HepG2 (cell line): ENCODE measurements around the gene TBC1D4. TPM values are rescaled to one million over a fixed set of nuclear protein-coding genes. Genes with fewer than 3 reads are reported as not detected.

Experiments used
- ATF7-NPFF ChIP-seq: sonication (generic); formaldehyde crosslinking; IDR thresholded peaks from 2 replicates; pipeline ENCODE4 v1.8.1; 2023; ENCODE audit warnings: mild to moderate bottlenecking, low read depth, missing genetic modification reagents, moderate library complexity
- CEBPZ ChIP-seq: IDR thresholded peaks from 2 replicates; pipeline ENCODE4 v1.6.1; 2012; ENCODE audit warnings: low read length, improper control_type of control experiment
- IKZF1 ChIP-seq: fragments of 450-650 bp; IDR thresholded peaks from 2 replicates; pipeline ENCODE4 v1.7.1; 2016
- KDM4B ChIP-seq: sonication (generic); formaldehyde crosslinking; IDR thresholded peaks from 2 replicates; pipeline ENCODE4 v1.4.0; 2020; ENCODE audit warnings: missing genetic modification reagents
- MEF2D ChIP-seq: sonication (generic); formaldehyde crosslinking; IDR thresholded peaks from 2 replicates; pipeline ENCODE4 v1.5.1; 2020; ENCODE audit warnings: mild to moderate bottlenecking, missing genetic modification reagents
- MNT ChIP-seq: fragments of 450-650 bp; IDR thresholded peaks from 2 replicates; pipeline ENCODE4 v1.6.1; 2016
- NFYC ChIP-seq: IDR thresholded peaks from 2 replicates; pipeline ENCODE4 v1.6.1; 2016; ENCODE audit warnings: missing genetic modification reagents, missing compliant biosample characterization
- NKX3-1 ChIP-seq: sonication (generic); formaldehyde crosslinking; IDR thresholded peaks from 2 replicates; pipeline ENCODE4 v1.5.0; 2020; ENCODE audit warnings: missing genetic modification reagents
- SIX1 ChIP-seq: sonication (generic); formaldehyde crosslinking; IDR thresholded peaks from 2 replicates; pipeline ENCODE4 v1.4.0; 2020; ENCODE audit warnings: missing genetic modification reagents, borderline replicate concordance
- SNAPC2 ChIP-seq: sonication (generic); formaldehyde crosslinking; IDR thresholded peaks from 2 replicates; pipeline ENCODE4 v1.8.1; 2022; ENCODE audit warnings: mild to moderate bottlenecking, missing genetic modification reagents
- TFDP1 ChIP-seq: IDR thresholded peaks from 2 replicates; pipeline ENCODE4 v1.6.1; 2016; ENCODE audit warnings: missing compliant biosample characterization, missing genetic modification reagents, borderline replicate concordance
- ZBTB14 ChIP-seq: sonication (generic); formaldehyde crosslinking; IDR thresholded peaks from 2 replicates; pipeline ENCODE4 v1.4.0; 2020; ENCODE audit warnings: missing genetic modification reagents
- ZNF124 ChIP-seq: sonication (generic); formaldehyde crosslinking; IDR thresholded peaks from 2 replicates; pipeline ENCODE4 v1.4.0; 2020; ENCODE audit warnings: missing genetic modification reagents
- ZNF138 ChIP-seq: sonication (generic); formaldehyde crosslinking; IDR thresholded peaks from 2 replicates; pipeline ENCODE4 v1.5.0; 2020; ENCODE audit warnings: mild to moderate bottlenecking, low read depth, missing genetic modification reagents
- ZNF383 ChIP-seq: sonication (generic); formaldehyde crosslinking; IDR thresholded peaks from 2 replicates; pipeline ENCODE4 v1.4.0; 2020; ENCODE audit warnings: missing genetic modification reagents, mild to moderate bottlenecking, borderline replicate concordance
- ZNF496 ChIP-seq: sonication (generic); formaldehyde crosslinking; IDR thresholded peaks from 2 replicates; pipeline ENCODE4 v1.8.1; 2023; ENCODE audit warnings: mild to moderate bottlenecking, moderate library complexity, missing genetic modification reagents; ENCODE audit not compliant: insufficient replicate concordance
- ZNF782 ChIP-seq: sonication (generic); formaldehyde crosslinking; IDR thresholded peaks from 2 replicates; pipeline ENCODE4 v1.4.0; 2020; ENCODE audit warnings: missing genetic modification reagents, mild to moderate bottlenecking, borderline replicate concordance
- ZSCAN30 ChIP-seq: sonication (generic); formaldehyde crosslinking; IDR thresholded peaks from 2 replicates; pipeline ENCODE4 v1.5.0; 2020; ENCODE audit warnings: mild to moderate bottlenecking, missing genetic modification reagents
- ZZZ3 ChIP-seq: sonication (generic); formaldehyde crosslinking; IDR thresholded peaks from 2 replicates; pipeline ENCODE4 v1.4.0; 2020; ENCODE audit warnings: missing genetic modification reagents, mild to moderate bottlenecking, borderline replicate concordance
- polyA plus RNA-seq, 8 experiments: library from polyadenylated mRNA; depleted of rRNA in 3 of 8; stranded (reverse) in 7 of 8; unstranded in 1 of 8; fragments of >200 nt; fragmentation: Illumina TruSeq in 4 of 8; extraction: Trizol in 4 of 8; gene quantifications; 2 replicates each; pipeline versions ENCODE4 v1.2.1 to v1.2.3, GENCODE V29; 2011 to 2016; ENCODE audit warnings: low read depth in 4 of 8, missing spikeins in 1 of 8, mixed read lengths in 1 of 8; ENCODE audit not compliant: insufficient read depth in 1 of 8
- total RNA-seq, 5 experiments: library from RNA; depleted of rRNA; stranded (reverse); fragments of >200 nt; fragmentation: Illumina TruSeq; extraction: Trizol; gene quantifications; 2 replicates each; pipeline ENCODE4 v1.2.3, GENCODE V29; 2016; ENCODE audit warnings: low read depth in 1 of 5
- TF ChIP-seq, protein P1 (sequence below): sonication (generic); formaldehyde crosslinking; IDR thresholded peaks from 2 replicates; pipeline ENCODE4 v1.9.0; 2021; ENCODE audit warnings: missing genetic modification reagents, borderline replicate concordance

The TBC1D4 gene
- total and polyA plus RNA-seq, 2 of the 13 experiments (the other 11 are each of a cell fraction or from before 2014, with no cell fraction given), result 35.9 to 64.4 TPM

DNA sequence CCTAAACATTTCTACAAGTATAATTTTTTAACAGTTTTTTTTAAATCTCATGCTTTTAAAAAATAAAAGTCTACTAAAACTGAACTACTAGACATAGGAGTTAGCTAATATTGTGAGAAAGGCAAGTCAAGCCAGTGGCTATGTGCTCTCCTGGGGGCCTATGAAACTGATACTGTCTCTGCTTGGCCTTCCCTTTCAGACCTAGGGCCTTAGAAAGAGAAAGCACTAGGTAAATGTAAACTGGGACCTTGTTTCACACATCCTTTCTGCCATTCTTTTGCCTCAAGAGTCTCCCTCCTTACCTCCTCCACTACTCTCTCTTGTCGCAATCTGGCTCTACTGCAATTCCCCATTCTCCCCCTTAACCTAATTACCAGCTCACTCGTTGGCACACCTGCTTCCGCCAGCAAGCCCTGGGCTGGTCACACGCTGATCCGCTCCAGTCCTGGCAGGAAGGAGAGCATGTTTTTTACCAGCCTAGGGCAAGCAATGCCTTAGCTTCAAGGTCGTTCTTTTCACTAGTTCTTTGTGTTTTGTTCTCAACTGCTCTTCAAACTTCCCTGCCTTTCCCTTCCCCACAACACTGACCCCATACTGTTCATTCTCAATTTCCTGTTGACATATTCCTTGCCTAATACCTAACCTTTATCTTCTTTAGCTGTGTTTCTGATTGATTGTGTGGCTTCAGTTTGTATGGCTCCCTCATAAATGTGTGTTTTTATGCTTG lies 23.1 kb downstream of the TBC1D4 start (continued):
- no peak for TF ChIP-seq ZNF138 (CRISPR knock-in tag)
- TF ChIP-seq ZSCAN30 (CRISPR knock-in tag), result no peak
- no peak for TF ChIP-seq ATF7-NPFF (CRISPR knock-in tag)
- TF ChIP-seq TFDP1 (CRISPR knock-in tag), result peak; percentile 62; the same call in 1 of the 2 replicates
- peak; percentile 73; the same call in 1 of the 2 replicates for TF ChIP-seq SIX1 (CRISPR knock-in tag)
- TF ChIP-seq IKZF1, result no peak
- TF ChIP-seq, protein P1, sequence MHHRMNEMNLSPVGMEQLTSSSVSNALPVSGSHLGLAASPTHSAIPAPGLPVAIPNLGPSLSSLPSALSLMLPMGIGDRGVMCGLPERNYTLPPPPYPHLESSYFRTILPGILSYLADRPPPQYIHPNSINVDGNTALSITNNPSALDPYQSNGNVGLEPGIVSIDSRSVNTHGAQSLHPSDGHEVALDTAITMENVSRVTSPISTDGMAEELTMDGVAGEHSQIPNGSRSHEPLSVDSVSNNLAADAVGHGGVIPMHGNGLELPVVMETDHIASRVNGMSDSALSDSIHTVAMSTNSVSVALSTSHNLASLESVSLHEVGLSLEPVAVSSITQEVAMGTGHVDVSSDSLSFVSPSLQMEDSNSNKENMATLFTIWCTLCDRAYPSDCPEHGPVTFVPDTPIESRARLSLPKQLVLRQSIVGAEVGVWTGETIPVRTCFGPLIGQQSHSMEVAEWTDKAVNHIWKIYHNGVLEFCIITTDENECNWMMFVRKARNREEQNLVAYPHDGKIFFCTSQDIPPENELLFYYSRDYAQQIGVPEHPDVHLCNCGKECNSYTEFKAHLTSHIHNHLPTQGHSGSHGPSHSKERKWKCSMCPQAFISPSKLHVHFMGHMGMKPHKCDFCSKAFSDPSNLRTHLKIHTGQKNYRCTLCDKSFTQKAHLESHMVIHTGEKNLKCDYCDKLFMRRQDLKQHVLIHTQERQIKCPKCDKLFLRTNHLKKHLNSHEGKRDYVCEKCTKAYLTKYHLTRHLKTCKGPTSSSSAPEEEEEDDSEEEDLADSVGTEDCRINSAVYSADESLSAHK (CRISPR knock-in tag), result no peak
- TF ChIP-seq MEF2D (CRISPR knock-in tag), result peak; percentile 82
- TF ChIP-seq ZBTB14, result no peak
- no peak for TF ChIP-seq CEBPZ
- no peak for TF ChIP-seq NKX3-1 (CRISPR knock-in tag)
- TF ChIP-seq NFYC (CRISPR knock-in tag), result no peak
- peak; percentile 71 for TF ChIP-seq ZNF124
- TF ChIP-seq ZNF782 (CRISPR knock-in tag), result no peak
- no peak; the same call in 1 of the 2 replicates for TF ChIP-seq ZZZ3 (CRISPR knock-in tag)
- TF ChIP-seq ZNF383 (CRISPR knock-in tag), result no peak
- peak; percentile 36; the same call in 1 of the 2 replicates for TF ChIP-seq MNT
- TF ChIP-seq KDM4B (CRISPR knock-in tag), result no peak
- TF ChIP-seq ZNF496 (CRISPR knock-in tag), result no peak
- TF ChIP-seq SNAPC2, result no peak
